ENCODE measurements around the gene NCOA7.

DNA sequence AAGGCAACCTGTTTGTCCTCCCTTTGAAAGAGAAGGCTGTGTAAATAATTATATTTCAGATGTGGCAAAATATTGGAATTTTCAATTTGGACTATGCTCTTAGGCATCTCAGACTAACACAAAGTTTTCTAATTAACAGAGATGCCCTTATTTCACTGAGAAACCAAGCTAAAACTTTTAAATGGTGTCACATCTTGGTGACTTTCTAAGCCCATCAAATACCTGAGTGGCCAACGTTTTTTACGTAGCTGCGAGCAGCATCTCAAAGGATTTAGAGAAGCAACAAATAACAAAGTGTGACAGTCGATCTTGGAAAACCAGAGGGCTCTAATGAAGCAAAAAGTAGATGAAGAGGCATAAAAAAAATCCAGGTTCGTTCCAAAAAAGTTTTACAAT lies 44.7 kb upstream of the NCOA7 start:
- TF ChIP-seq, protein P1, sequence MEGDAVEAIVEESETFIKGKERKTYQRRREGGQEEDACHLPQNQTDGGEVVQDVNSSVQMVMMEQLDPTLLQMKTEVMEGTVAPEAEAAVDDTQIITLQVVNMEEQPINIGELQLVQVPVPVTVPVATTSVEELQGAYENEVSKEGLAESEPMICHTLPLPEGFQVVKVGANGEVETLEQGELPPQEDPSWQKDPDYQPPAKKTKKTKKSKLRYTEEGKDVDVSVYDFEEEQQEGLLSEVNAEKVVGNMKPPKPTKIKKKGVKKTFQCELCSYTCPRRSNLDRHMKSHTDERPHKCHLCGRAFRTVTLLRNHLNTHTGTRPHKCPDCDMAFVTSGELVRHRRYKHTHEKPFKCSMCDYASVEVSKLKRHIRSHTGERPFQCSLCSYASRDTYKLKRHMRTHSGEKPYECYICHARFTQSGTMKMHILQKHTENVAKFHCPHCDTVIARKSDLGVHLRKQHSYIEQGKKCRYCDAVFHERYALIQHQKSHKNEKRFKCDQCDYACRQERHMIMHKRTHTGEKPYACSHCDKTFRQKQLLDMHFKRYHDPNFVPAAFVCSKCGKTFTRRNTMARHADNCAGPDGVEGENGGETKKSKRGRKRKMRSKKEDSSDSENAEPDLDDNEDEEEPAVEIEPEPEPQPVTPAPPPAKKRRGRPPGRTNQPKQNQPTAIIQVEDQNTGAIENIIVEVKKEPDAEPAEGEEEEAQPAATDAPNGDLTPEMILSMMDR (IDR thresholded peaks at IDR 0.05; ENCODE audit: insufficient read depth, low read length), result no peak
- TF ChIP-seq, protein P2, sequence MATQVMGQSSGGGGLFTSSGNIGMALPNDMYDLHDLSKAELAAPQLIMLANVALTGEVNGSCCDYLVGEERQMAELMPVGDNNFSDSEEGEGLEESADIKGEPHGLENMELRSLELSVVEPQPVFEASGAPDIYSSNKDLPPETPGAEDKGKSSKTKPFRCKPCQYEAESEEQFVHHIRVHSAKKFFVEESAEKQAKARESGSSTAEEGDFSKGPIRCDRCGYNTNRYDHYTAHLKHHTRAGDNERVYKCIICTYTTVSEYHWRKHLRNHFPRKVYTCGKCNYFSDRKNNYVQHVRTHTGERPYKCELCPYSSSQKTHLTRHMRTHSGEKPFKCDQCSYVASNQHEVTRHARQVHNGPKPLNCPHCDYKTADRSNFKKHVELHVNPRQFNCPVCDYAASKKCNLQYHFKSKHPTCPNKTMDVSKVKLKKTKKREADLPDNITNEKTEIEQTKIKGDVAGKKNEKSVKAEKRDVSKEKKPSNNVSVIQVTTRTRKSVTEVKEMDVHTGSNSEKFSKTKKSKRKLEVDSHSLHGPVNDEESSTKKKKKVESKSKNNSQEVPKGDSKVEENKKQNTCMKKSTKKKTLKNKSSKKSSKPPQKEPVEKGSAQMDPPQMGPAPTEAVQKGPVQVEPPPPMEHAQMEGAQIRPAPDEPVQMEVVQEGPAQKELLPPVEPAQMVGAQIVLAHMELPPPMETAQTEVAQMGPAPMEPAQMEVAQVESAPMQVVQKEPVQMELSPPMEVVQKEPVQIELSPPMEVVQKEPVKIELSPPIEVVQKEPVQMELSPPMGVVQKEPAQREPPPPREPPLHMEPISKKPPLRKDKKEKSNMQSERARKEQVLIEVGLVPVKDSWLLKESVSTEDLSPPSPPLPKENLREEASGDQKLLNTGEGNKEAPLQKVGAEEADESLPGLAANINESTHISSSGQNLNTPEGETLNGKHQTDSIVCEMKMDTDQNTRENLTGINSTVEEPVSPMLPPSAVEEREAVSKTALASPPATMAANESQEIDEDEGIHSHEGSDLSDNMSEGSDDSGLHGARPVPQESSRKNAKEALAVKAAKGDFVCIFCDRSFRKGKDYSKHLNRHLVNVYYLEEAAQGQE (IDR thresholded peaks at IDR 0.05; ENCODE audit: insufficient replicate concordance, low read depth), result no peak

All from HL-60 (cell line).